ENCODE data around the gene LRRC23.
A peak's percentile ranks its signal among the peaks of the same experiment; 100 is the strongest.

DNA sequence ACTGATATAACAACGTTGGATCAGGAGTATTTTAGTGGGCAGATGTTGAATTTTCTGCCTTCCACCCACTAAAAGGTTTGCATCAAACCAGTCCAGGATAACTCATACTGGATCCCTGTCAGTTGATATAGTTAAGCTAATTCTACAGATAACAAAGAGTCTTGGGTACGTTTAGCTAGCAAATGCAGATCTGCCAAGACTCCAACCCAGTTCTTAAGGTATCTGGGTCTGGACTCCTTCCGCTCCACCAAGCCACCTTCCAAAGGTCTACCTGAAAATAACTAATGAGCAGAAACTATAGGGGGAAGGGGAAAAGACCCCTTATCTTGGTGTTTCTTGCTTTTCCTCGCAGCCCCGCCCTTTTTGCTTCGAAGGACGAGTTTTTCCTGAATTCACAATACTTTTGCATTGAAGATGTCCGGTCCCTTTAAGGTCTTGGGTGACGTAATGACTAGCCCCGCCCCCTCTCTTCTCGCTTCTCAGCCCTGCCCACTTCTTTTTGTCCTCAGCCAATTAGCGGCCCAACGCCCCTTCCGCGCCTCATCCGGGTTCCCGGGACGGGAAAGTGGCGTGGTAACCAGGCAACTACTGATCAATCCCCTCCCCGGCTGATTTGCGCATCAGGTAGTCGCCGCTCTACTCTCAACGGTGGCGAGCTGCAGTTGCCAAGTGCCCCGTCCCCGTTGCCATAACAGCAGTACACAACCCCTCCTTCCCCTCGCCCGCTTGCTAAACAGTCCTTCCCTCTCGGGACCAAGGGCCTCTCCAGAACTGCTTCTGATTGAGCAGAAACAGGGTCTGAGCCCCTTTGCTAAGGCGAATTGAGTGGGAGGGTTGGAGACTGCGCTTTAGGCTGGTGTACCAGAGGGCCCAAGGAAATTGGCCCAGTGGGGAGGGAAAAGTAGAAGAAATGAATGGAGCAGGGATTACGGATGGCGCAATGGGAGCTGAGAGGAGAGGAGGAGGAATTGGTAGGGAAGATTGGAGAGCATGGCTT lies at the start of gene LRRC23:
- TF ChIP-seq, protein P1, sequence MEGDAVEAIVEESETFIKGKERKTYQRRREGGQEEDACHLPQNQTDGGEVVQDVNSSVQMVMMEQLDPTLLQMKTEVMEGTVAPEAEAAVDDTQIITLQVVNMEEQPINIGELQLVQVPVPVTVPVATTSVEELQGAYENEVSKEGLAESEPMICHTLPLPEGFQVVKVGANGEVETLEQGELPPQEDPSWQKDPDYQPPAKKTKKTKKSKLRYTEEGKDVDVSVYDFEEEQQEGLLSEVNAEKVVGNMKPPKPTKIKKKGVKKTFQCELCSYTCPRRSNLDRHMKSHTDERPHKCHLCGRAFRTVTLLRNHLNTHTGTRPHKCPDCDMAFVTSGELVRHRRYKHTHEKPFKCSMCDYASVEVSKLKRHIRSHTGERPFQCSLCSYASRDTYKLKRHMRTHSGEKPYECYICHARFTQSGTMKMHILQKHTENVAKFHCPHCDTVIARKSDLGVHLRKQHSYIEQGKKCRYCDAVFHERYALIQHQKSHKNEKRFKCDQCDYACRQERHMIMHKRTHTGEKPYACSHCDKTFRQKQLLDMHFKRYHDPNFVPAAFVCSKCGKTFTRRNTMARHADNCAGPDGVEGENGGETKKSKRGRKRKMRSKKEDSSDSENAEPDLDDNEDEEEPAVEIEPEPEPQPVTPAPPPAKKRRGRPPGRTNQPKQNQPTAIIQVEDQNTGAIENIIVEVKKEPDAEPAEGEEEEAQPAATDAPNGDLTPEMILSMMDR (IDR thresholded peaks at IDR 0.05; ENCODE audit: low read depth, low read length): no peak
- TF ChIP-seq MYC (IDR thresholded peaks at IDR 0.05; ENCODE audit: low read depth, low read length) (no peak), POLR2A (IDR thresholded peaks at IDR 0.05; ENCODE audit: extremely low read depth, insufficient read length) (peak; percentile 51)
